Left ventricle myocardium inferior (tissue), 1 donor: Measurements from ENCODE around the gene RNF180. TPM values are rescaled to one million over a fixed set of nuclear protein-coding genes. Genes with fewer than 3 reads are reported as not detected.

Experiments used
- DNase-seq: peaks from one replicate; pipeline ENCODE4 v3.0.0-alpha.2; 2020
- H3K27ac ChIP-seq: fragments of 200-600 bp; replicated peaks from 2 replicates; pipeline ENCODE4 v1.8.0; 2021
- H3K27me3 ChIP-seq: fragments of 200-600 bp; 2 replicates; pipeline ENCODE4 v1.8.0; 2021; ENCODE audit warnings: low read depth
- H3K36me3 ChIP-seq: fragments of 200-600 bp; 2 replicates; pipeline ENCODE4 v1.8.0; 2021
- H3K4me1 ChIP-seq: fragments of 200-600 bp; 2 replicates; pipeline ENCODE4 v1.8.0; 2021
- H3K4me3 ChIP-seq: fragments of 200-600 bp; 2 replicates; pipeline ENCODE4 v1.8.0; 2021; ENCODE audit warnings: mild to moderate bottlenecking, moderate library complexity
- H3K9me3 ChIP-seq: fragments of 200-600 bp; replicated peaks from 2 replicates; pipeline ENCODE4 v1.8.0; 2021
- CTCF ChIP-seq: fragments of 200-600 bp; IDR thresholded peaks from 2 replicates; pipeline ENCODE4 v1.8.0; 2021; ENCODE audit warnings: antibody characterized with exemption, mild to moderate bottlenecking, borderline replicate concordance
- intact Hi-C: fragments of 100-400 bp; cut with micrococcal nuclease; formaldehyde crosslinking; loops from one replicate; pipeline ENCODE4 v1.11.0; 2022
- total RNA-seq: library from RNA; stranded (reverse); fragmentation: NEBNext Ultra II Directional; extraction: Animal tissue kit (Norgen Biotek cat#: 25700); gene quantifications from one replicate; pipeline ENCODE4 v1.2.1, GENCODE V29; 2021
- donor health status: DM: no; HTN: yes; CAD: no; lungs with severe emphysema.

Gene RNF180
- total RNA-seq, 1 donor from 2014 or later: 12.9 TPM

GRCh38 chr5:64330728-64331231 is 165.1 kb downstream of the RNF180 start:
- H3K4me3 ChIP-seq: no peak overlapping the region
- TF ChIP-seq CTCF: no peak
- H3K4me1 ChIP-seq: peaks cover 20% of the 10 kb centered on the region
- H3K27me3 ChIP-seq: no peaks in the 10 kb centered on the region
- peaks cover 18% of the 10 kb centered on the region for H3K36me3 ChIP-seq
- peaks cover 18% of the 10 kb centered on the region for H3K9me3 ChIP-seq
- DNase-seq: peak; percentile 68
- H3K27ac ChIP-seq: peak overlapping the region; percentile 81
- intact Hi-C loops: no loop called here

- no peak for TF ChIP-seq CTCF
- intact Hi-C loops: no loop called here
- no peak overlapping the region for H3K4me3 ChIP-seq
- peaks cover 9% of the 10 kb centered on the region for H3K36me3 ChIP-seq
- peaks cover 9% of the 10 kb centered on the region for H3K9me3 ChIP-seq
- H3K27me3 ChIP-seq: no peaks in the 10 kb centered on the region
- H3K27ac ChIP-seq: peak overlapping the region; percentile 81
- H3K4me1 ChIP-seq: peaks cover 20% of the 10 kb centered on the region
- DNase-seq: peak; percentile 70
Measured at GRCh38 chr5:64331597-64332277, 166.1 kb downstream of the RNF180 start.

DNA sequence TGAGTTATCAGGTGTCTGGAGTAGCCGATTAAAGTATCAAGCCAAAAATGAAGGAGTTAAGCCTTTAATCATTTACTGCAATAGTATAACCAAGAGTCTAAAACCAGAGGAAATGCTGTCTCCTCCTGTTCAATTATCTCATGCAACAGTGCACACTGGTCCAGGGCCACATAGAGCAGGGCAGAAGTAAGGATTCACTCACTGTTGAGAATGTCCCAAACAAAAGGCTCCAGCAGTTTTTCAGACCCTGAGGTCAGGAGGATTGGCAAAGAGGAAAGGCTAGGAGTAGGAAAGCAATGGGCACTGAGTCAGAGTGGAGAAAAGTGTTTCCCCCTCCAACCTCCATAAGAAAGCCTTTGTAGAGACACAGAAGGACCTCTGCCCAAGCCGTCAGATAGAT is 168.2 kb downstream of the RNF180 start:
- H3K27me3 ChIP-seq: no peaks in the 10 kb centered on the region
- H3K4me3 ChIP-seq: no peak overlapping the region
- peaks cover 20% of the 10 kb centered on the region for H3K4me1 ChIP-seq
- no peaks in the 10 kb centered on the region for H3K9me3 ChIP-seq
- TF ChIP-seq CTCF: no peak
- intact Hi-C loops: no loop called here
- peaks cover 3% of the 10 kb centered on the region for H3K36me3 ChIP-seq
- no peak for DNase-seq
- no peak overlapping the region for H3K27ac ChIP-seq

DNA sequence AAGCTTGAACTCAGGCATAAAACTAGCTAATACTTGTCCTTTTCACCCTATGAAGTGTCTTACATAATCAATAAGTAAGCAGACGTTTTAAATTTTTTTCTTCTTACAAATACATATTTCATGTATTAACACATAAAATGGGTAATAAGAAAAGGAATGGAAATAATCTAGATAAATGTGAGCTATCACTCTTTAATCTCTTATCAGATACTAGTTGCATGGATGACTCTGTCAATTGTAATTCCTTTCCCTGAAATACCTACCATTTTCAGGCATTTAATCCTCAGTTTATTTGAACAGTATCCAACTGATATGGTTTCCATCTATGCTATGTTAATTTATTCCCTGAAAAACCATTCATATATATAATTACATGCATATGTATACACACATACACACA is 174.1 kb downstream of the RNF180 start:
- Histone ChIP-seq H3K36me3 (no peaks in the 10 kb centered on the region), H3K4me1 (no peaks in the 10 kb centered on the region), H3K4me3 (no peak overlapping the region), H3K27ac (no peak overlapping the region), H3K9me3 (peaks cover 15% of the 10 kb centered on the region), H3K27me3 (no peaks in the 10 kb centered on the region)
- no peak for DNase-seq
- TF ChIP-seq CTCF: no peak
- intact Hi-C loops: no loop called here

GRCh38 chr5:64340293-64340692 is 174.7 kb downstream of the RNF180 start:
- peaks cover 15% of the 10 kb centered on the region for H3K9me3 ChIP-seq
- H3K36me3 ChIP-seq: no peaks in the 10 kb centered on the region
- no peak overlapping the region for H3K4me3 ChIP-seq
- no peak for TF ChIP-seq CTCF
- H3K4me1 ChIP-seq: no peaks in the 10 kb centered on the region
- no peak overlapping the region for H3K27ac ChIP-seq
- no peak for DNase-seq
- intact Hi-C loops: no loop called here
- no peaks in the 10 kb centered on the region for H3K27me3 ChIP-seq
